Measurements from ENCODE around the gene CYP2S1. TPM values are rescaled to one million over a fixed set of nuclear protein-coding genes. Genes with fewer than 3 reads are reported as not detected.
"Not testable (repeated sequence)": the region's sequence is repeated elsewhere in the genome, so short reads cannot be mapped to it uniquely, and the experiment has no call there.

Gene CYP2S1
- total RNA-seq, 1 experiment from 2014 or later = 191 TPM

DNA sequence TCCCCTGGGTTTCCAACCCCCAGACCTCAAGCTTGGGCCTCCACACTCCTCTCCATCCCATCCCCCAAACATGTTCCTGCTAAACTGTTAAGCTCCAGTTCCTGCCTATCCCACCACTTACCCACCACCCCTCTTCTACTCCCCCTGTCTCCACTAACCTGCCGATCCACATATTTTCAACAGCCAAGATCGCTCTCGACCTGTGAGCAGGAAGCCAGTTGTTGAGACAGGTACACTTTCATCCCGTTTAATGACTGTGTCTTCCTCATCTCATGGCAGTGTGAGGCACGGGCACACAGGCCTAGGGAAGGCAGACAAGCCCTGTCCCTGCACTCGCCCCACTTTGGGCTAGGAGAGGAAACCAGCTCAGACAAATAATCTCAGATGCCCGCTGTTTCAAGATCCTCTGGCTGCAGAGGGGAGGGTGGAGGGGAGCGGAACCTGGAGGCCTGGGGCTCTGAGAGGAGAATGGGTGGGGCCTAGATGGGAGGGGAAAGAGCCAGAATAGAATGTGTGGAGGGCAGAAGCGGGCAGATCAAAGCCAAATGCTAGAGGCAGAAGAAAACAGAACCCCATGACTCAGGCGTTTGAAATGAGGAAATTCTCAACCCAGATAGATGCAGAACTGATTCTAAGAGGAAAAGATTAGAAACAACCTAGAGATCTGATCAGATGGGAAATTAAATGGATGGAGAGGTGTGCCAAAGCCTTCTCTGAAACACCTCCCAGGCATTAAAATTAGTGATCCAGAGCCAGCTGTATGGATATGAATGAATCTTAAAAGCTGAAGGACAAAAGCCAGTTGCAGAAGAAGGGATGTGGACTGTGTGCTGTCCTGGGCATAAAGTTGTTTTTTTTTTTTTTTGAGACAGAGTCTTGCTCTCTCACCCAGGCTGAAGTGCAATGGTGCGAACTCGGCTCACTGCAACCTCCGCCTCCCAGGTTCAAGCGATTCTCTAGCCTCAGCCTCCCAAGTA lies 16.9 kb upstream of the CYP2S1 start (continued):
- TF ChIP-seq TEAD1 (CRISPR knock-in tag; IDR thresholded peaks at IDR 0.05) (0 out of 2 replicates have a peak, but pooled peaks have one; percentile 13), NR3C1 (CRISPR knock-in tag; conservative IDR thresholded peaks at IDR 0.05; ENCODE audit: low read depth) (0 out of 2 replicates have a peak, but pooled peaks have one; percentile 53), ELF4 (CRISPR knock-in tag; IDR thresholded peaks at IDR 0.05; ENCODE audit: low read depth) (no peak), SP1 (CRISPR knock-in tag; conservative IDR thresholded peaks at IDR 0.05) (peak; percentile 66)
- TF ChIP-seq, protein P1, sequence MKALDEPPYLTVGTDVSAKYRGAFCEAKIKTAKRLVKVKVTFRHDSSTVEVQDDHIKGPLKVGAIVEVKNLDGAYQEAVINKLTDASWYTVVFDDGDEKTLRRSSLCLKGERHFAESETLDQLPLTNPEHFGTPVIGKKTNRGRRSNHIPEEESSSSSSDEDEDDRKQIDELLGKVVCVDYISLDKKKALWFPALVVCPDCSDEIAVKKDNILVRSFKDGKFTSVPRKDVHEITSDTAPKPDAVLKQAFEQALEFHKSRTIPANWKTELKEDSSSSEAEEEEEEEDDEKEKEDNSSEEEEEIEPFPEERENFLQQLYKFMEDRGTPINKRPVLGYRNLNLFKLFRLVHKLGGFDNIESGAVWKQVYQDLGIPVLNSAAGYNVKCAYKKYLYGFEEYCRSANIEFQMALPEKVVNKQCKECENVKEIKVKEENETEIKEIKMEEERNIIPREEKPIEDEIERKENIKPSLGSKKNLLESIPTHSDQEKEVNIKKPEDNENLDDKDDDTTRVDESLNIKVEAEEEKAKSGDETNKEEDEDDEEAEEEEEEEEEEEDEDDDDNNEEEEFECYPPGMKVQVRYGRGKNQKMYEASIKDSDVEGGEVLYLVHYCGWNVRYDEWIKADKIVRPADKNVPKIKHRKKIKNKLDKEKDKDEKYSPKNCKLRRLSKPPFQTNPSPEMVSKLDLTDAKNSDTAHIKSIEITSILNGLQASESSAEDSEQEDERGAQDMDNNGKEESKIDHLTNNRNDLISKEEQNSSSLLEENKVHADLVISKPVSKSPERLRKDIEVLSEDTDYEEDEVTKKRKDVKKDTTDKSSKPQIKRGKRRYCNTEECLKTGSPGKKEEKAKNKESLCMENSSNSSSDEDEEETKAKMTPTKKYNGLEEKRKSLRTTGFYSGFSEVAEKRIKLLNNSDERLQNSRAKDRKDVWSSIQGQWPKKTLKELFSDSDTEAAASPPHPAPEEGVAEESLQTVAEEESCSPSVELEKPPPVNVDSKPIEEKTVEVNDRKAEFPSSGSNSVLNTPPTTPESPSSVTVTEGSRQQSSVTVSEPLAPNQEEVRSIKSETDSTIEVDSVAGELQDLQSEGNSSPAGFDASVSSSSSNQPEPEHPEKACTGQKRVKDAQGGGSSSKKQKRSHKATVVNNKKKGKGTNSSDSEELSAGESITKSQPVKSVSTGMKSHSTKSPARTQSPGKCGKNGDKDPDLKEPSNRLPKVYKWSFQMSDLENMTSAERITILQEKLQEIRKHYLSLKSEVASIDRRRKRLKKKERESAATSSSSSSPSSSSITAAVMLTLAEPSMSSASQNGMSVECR (CRISPR knock-in tag; IDR thresholded peaks at IDR 0.05; ENCODE audit: borderline replicate concordance) = no peak
- TF ChIP-seq, protein P2, sequence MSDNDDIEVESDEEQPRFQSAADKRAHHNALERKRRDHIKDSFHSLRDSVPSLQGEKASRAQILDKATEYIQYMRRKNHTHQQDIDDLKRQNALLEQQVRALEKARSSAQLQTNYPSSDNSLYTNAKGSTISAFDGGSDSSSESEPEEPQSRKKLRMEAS (CRISPR knock-in tag; IDR thresholded peaks at IDR 0.05) = 0 out of 2 replicates have a peak, but pooled peaks have one; percentile 10
- TF ChIP-seq, protein P3, sequence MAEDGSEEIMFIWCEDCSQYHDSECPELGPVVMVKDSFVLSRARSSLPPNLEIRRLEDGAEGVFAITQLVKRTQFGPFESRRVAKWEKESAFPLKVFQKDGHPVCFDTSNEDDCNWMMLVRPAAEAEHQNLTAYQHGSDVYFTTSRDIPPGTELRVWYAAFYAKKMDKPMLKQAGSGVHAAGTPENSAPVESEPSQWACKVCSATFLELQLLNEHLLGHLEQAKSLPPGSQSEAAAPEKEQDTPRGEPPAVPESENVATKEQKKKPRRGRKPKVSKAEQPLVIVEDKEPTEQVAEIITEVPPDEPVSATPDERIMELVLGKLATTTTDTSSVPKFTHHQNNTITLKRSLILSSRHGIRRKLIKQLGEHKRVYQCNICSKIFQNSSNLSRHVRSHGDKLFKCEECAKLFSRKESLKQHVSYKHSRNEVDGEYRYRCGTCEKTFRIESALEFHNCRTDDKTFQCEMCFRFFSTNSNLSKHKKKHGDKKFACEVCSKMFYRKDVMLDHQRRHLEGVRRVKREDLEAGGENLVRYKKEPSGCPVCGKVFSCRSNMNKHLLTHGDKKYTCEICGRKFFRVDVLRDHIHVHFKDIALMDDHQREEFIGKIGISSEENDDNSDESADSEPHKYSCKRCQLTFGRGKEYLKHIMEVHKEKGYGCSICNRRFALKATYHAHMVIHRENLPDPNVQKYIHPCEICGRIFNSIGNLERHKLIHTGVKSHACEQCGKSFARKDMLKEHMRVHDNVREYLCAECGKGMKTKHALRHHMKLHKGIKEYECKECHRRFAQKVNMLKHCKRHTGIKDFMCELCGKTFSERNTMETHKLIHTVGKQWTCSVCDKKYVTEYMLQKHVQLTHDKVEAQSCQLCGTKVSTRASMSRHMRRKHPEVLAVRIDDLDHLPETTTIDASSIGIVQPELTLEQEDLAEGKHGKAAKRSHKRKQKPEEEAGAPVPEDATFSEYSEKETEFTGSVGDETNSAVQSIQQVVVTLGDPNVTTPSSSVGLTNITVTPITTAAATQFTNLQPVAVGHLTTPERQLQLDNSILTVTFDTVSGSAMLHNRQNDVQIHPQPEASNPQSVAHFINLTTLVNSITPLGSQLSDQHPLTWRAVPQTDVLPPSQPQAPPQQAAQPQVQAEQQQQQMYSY (CRISPR knock-in tag; IDR thresholded peaks at IDR 0.05) = peak; percentile 75

DNA sequence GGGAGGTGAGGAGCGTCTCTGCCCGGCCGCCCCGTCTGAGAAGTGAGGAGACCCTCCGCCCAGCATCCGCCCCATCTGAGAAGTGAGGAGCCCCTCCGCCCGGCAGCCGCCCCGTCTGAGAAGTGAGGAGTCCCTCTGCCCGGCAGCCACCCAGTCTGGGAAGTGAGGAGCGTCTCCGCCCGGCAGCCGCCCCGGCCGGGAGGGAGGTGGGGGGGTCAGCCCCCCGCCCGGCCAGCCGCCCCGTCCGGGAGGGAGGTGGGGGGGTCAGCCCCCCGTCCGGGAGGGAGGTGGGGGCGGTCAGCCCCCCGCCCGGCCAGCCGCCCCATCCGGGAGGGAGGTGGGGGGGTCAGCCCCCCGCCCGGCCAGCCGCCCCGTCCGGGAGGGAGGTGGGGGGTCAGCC lies 12.8 kb upstream of the CYP2S1 start:
- H3K36me3 Mint-ChIP-seq; H3K4me3 Mint-ChIP-seq; H3K27ac Mint-ChIP-seq; ATAC-seq; H3K9me3 Mint-ChIP-seq; DNase-seq (ENCODE audit: low spot score); H3K27me3 Mint-ChIP-seq (ENCODE audit: low read depth); POLR2A ChIA-PET; CTCF ChIA-PET: not testable (repeated sequence)
- H3K4me1 Mint-ChIP-seq = peaks cover 24% of the 10 kb centered on the region

DNA sequence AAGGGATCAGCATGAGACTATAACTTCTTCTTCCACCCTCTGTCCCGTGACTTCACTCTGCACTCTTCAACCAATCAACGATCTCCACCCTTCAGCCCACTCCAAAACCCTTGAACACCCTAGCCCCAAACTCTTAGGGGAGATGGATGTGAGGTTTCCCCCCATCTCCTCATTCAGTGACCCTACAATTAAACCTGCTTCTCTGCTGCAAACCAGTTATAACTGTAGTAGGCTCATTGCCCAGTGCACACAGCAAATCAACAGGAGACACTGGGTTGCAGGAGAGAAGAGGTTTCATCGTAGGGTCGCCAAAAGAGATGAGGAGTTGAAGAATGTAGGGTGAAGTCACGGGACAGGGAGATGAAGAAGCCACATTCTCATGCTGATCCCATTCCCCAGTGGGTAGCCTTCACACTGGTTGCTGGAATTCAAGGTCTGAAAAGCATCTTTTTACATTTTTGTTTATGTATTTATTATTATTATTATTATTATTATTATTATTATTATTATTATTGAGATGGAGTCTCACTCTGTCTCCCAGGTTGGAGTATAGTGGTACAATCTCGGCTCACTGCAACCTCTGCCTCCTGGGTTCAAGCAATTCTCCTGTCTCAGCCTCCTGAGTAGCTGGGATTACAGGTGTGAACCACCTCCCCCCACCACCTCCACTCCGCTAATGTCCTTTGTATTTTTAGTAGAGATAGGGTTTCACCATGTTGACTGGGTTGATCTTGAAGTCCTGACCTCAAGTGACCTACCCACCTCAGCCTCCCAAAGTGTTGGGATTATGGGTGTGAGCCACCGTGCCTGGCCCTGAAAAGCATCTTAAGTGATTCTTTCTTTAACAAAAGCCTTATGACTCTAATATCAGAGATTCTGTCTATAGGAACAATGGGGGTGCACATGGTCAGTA lies 5.8 kb upstream of the CYP2S1 start:
- H3K27me3 Mint-ChIP-seq (ENCODE audit: low read depth) = no peaks in the 10 kb centered on the region
- peak overlapping the region; percentile 88 for H3K27ac Mint-ChIP-seq
- ChIA-PET POLR2A (no interaction called here), CTCF (interaction anchor here (0.9 kb wide), 1 partner anchor 28 kb away, joined by 4 read pairs; no protein-coding TSS in a partner anchor)
- peak overlapping the region; percentile 13; the same call in 1 of the 2 replicates for H3K4me3 Mint-ChIP-seq
- ATAC-seq (no peak), DNase-seq (ENCODE audit: low spot score) (no peak)
- peaks cover 58% of the 10 kb centered on the region for H3K4me1 Mint-ChIP-seq
- no peaks in the 10 kb centered on the region for H3K9me3 Mint-ChIP-seq
- H3K36me3 Mint-ChIP-seq = no peaks in the 10 kb centered on the region
- TF ChIP-seq MXD4 (CRISPR knock-in tag; IDR thresholded peaks at IDR 0.05; ENCODE audit: borderline replicate concordance) (no peak), TEAD4 (CRISPR knock-in tag; IDR thresholded peaks at IDR 0.05) (no peak), IRF2 (CRISPR knock-in tag; IDR thresholded peaks at IDR 0.05; ENCODE audit: borderline replicate concordance, low read depth) (no peak)
- TF ChIP-seq, protein P4, sequence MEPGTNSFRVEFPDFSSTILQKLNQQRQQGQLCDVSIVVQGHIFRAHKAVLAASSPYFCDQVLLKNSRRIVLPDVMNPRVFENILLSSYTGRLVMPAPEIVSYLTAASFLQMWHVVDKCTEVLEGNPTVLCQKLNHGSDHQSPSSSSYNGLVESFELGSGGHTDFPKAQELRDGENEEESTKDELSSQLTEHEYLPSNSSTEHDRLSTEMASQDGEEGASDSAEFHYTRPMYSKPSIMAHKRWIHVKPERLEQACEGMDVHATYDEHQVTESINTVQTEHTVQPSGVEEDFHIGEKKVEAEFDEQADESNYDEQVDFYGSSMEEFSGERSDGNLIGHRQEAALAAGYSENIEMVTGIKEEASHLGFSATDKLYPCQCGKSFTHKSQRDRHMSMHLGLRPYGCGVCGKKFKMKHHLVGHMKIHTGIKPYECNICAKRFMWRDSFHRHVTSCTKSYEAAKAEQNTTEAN (CRISPR knock-in tag; IDR thresholded peaks at IDR 0.05) = no peak
- TF ChIP-seq, protein P5, sequence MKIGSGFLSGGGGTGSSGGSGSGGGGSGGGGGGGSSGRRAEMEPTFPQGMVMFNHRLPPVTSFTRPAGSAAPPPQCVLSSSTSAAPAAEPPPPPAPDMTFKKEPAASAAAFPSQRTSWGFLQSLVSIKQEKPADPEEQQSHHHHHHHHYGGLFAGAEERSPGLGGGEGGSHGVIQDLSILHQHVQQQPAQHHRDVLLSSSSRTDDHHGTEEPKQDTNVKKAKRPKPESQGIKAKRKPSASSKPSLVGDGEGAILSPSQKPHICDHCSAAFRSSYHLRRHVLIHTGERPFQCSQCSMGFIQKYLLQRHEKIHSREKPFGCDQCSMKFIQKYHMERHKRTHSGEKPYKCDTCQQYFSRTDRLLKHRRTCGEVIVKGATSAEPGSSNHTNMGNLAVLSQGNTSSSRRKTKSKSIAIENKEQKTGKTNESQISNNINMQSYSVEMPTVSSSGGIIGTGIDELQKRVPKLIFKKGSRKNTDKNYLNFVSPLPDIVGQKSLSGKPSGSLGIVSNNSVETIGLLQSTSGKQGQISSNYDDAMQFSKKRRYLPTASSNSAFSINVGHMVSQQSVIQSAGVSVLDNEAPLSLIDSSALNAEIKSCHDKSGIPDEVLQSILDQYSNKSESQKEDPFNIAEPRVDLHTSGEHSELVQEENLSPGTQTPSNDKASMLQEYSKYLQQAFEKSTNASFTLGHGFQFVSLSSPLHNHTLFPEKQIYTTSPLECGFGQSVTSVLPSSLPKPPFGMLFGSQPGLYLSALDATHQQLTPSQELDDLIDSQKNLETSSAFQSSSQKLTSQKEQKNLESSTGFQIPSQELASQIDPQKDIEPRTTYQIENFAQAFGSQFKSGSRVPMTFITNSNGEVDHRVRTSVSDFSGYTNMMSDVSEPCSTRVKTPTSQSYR (CRISPR knock-in tag; IDR thresholded peaks at IDR 0.05) = no peak
